SU-DHL-6 (cell line): Measurements from ENCODE around the gene RNF227.

Experiments used
- H2AFZ ChIP-seq: fragments of 200-600 bp; sonication (generic); 2 replicates; pipeline ENCODE4 v1.6.1; 2014; ENCODE audit warnings: low read depth, mild to moderate bottlenecking, moderate library complexity, mixed read lengths, antibody characterized with exemption, low read length; ENCODE audit not compliant: severe bottlenecking
- H3F3A ChIP-seq: fragments of 200-600 bp; shearing (Covaris generic); 2 replicates; pipeline ENCODE4 v1.6.0; 2016; ENCODE audit warnings: antibody characterized with exemption, mild to moderate bottlenecking; ENCODE audit not compliant: insufficient read depth
- H3K27ac ChIP-seq: fragments of 200-600 bp; sonication (generic); 2 replicates; pipeline ENCODE4 v1.5.1; 2016; ENCODE audit warnings: low read depth, mild to moderate bottlenecking, low read length, moderate library complexity, mixed read lengths
- H3K27me3 ChIP-seq: fragments of 200-600 bp; sonication (generic), shearing (Covaris generic); 2 replicates; pipeline ENCODE4 v1.6.0; 2014; ENCODE audit warnings: mild to moderate bottlenecking, low read length
- H3K36me3 ChIP-seq: fragments of 200-600 bp; sonication (generic); 2 replicates; pipeline ENCODE4 v1.6.1; 2014; ENCODE audit warnings: mild to moderate bottlenecking, low read length, mixed read lengths
- H3K4me2 ChIP-seq: fragments of 300-600, 200-600 bp; shearing (Covaris generic), sonication (generic); 2 replicates; pipeline ENCODE4 v1.6.0; 2014; ENCODE audit warnings: low read length, low read depth, mild to moderate bottlenecking; ENCODE audit not compliant: poor library complexity, severe bottlenecking
- H3K4me3 ChIP-seq: fragments of 200-600 bp; sonication (generic); 2 replicates; pipeline ENCODE4 v1.5.1; 2014; ENCODE audit warnings: antibody characterized with exemption, low read length, mild to moderate bottlenecking, mixed read lengths; ENCODE audit not compliant: insufficient read depth, poor library complexity, severe bottlenecking
- H3K79me2 ChIP-seq: fragments of 200-600 bp; sonication (generic); 2 replicates; pipeline ENCODE4 v1.6.1; 2014; ENCODE audit warnings: mild to moderate bottlenecking, low read length, moderate library complexity; ENCODE audit not compliant: insufficient read depth
- H3K9ac ChIP-seq: fragments of 200-600 bp; sonication (generic); 2 replicates; pipeline ENCODE4 v1.7.0; 2014; ENCODE audit warnings: mild to moderate bottlenecking, low read length
- H3K9me2 ChIP-seq: fragments of 200-600 bp; sonication (generic); replicated peaks from 2 replicates; pipeline ENCODE4 v1.6.1; 2014; ENCODE audit warnings: low read length; ENCODE audit not compliant: insufficient read depth
- H3K9me3 ChIP-seq: fragments of 200-600 bp; sonication (generic); 2 replicates; pipeline ENCODE4 v1.6.1; 2014; ENCODE audit warnings: low read length, mixed read lengths; ENCODE audit not compliant: insufficient read depth
- H4K20me1 ChIP-seq: fragments of 200-600 bp; sonication (generic); 2 replicates; pipeline ENCODE4 v1.6.1; 2014; ENCODE audit warnings: low read depth, mild to moderate bottlenecking, antibody characterized with exemption, low read length, moderate library complexity, mixed read lengths
- CTCF ChIP-seq: fragments of 200-600 bp; sonication (generic); IDR thresholded peaks from one replicate; pipeline ENCODE4 v1.5.1; 2017; ENCODE audit warnings: antibody characterized with exemption, mild to moderate bottlenecking, low read length, moderate library complexity; ENCODE audit not compliant: insufficient read depth, poor library complexity, severe bottlenecking
- EZH2phosphoT487 ChIP-seq: fragments of 200-600 bp; sonication (generic), shearing (Covaris generic); conservative IDR thresholded peaks from 2 replicates; pipeline ENCODE4 v1.6.1; 2018; ENCODE audit warnings: mild to moderate bottlenecking, antibody characterized with exemption, low read length, moderate library complexity, mixed read lengths

Gene RNF227

GRCh38 chr17:7887482-7888183, 28.5 kb downstream of the RNF227 start:
- peak overlapping the region; percentile 77 for H3K4me3 ChIP-seq
- no peak for TF ChIP-seq CTCF
- no peak for TF ChIP-seq EZH2phosphoT487

GRCh38 chr17:7887038-7887481, 29.0 kb downstream of the RNF227 start:
- H3K9me2 ChIP-seq = no peaks in the 10 kb centered on the region
- no peak overlapping the region for H2AFZ ChIP-seq
- no peaks in the 10 kb centered on the region for H3K36me3 ChIP-seq
- no peaks in the 10 kb centered on the region for H3K27me3 ChIP-seq
- peak overlapping the region; percentile 85 for H3K9ac ChIP-seq
- peak overlapping the region; percentile 77 for H3K4me3 ChIP-seq
- no peak for TF ChIP-seq EZH2phosphoT487
- no peak for TF ChIP-seq CTCF
- peak overlapping the region; percentile 86 for H3K4me2 ChIP-seq
- no peaks in the 10 kb centered on the region for H3K9me3 ChIP-seq
- peaks cover 34% of the 10 kb centered on the region for H3F3A ChIP-seq
- peak overlapping the region; percentile 85 for H3K27ac ChIP-seq
- no peaks in the 10 kb centered on the region for H4K20me1 ChIP-seq
- H3K79me2 ChIP-seq = peaks cover 49% of the 10 kb centered on the region

More at GRCh38 chr17:7887482-7888183, 28.5 kb downstream of the RNF227 start:
- no peaks in the 10 kb centered on the region for H3K36me3 ChIP-seq
- H3K27me3 ChIP-seq = no peaks in the 10 kb centered on the region
- peak overlapping the region; percentile 85 for H3K9ac ChIP-seq
- no peaks in the 10 kb centered on the region for H4K20me1 ChIP-seq
- H2AFZ ChIP-seq = peak overlapping the region; percentile 68
- peaks cover 28% of the 10 kb centered on the region for H3F3A ChIP-seq
- no peaks in the 10 kb centered on the region for H3K9me2 ChIP-seq
- peak overlapping the region; percentile 86 for H3K4me2 ChIP-seq
- H3K79me2 ChIP-seq = peaks cover 44% of the 10 kb centered on the region
- no peaks in the 10 kb centered on the region for H3K9me3 ChIP-seq
- H3K27ac ChIP-seq = peak overlapping the region; percentile 85

GRCh38 chr17:7886227-7887037, 29.7 kb downstream of the RNF227 start:
- Histone ChIP-seq H3K79me2 (peaks cover 49% of the 10 kb centered on the region), H3K4me3 (peak overlapping the region; percentile 77), H3K9ac (peak overlapping the region; percentile 85), H2AFZ (no peak overlapping the region), H3F3A (peaks cover 38% of the 10 kb centered on the region), H4K20me1 (no peaks in the 10 kb centered on the region), H3K9me3 (no peaks in the 10 kb centered on the region), H3K36me3 (no peaks in the 10 kb centered on the region), H3K4me2 (peak overlapping the region; percentile 86), H3K27me3 (no peaks in the 10 kb centered on the region), H3K27ac (peak overlapping the region; percentile 85), H3K9me2 (no peaks in the 10 kb centered on the region)
- TF ChIP-seq EZH2phosphoT487 (no peak), CTCF (no peak)
